ENCODE data around the gene ATP12A.
A peak's percentile ranks its signal among the peaks of the same experiment; 100 is the strongest.

Gene ATP12A

GRCh38 chr13:24691381-24691780 lies 11.2 kb downstream of the ATP12A start:
- Histone ChIP-seq H2BK120ac (ENCODE audit: low read depth, low read length) (no peak overlapping the region), H4K91ac (ENCODE audit: low read depth, low read length, poor library complexity) (no peak overlapping the region), H4K8ac (ENCODE audit: low read depth, low read length) (no peak overlapping the region), H3K4me3 (ENCODE audit: low read length in 2 of 2) (no peak overlapping the region), H3K4ac (ENCODE audit: low read length) (no peak overlapping the region), H3K27ac (replicated peaks; ENCODE audit: low read length) (no peak overlapping the region), H3K4me1 (ENCODE audit: control insufficient read depth in 2 of 2, insufficient read depth in 1 of 2, low read depth in 1 of 2, low read length in 2 of 2) (peaks cover 0 to 2% of the 10 kb centered on the region in 2 donors), H2BK12ac (ENCODE audit: low read length) (no peak overlapping the region), H3K36me3 (replicated peaks in 1 of 2; ENCODE audit: control insufficient read depth in 2 of 2, insufficient read depth in 2 of 2, low read length in 2 of 2) (no peaks in the 10 kb centered on the region), H2AFZ (ENCODE audit: low read length) (no peak overlapping the region), H3K27me3 (ENCODE audit: control insufficient read depth in 3 of 3, insufficient read depth in 3 of 3, low read depth in 1 of 3, low read length in 3 of 3) (peaks cover 0 to 7% (median 0%) of the 10 kb centered on the region in 3 experiments), H3K14ac (ENCODE audit: low read length) (no peak overlapping the region), H2BK15ac (ENCODE audit: low read length) (no peak overlapping the region), H3K79me1 (ENCODE audit: low read depth, low read length) (no peaks in the 10 kb centered on the region), H2AK5ac (ENCODE audit: low read depth, low read length) (no peak overlapping the region), H3K9ac (ENCODE audit: low read depth, low read length, poor library complexity) (no peak overlapping the region), H3K4me2 (ENCODE audit: insufficient read depth, low read length, poor library complexity, severe bottlenecking) (no peak overlapping the region), H3K18ac (ENCODE audit: low read length) (no peak overlapping the region), H3K23ac (ENCODE audit: low read depth, low read length, poor library complexity) (no peak overlapping the region), H3K9me3 (replicated peaks in 1 of 2; ENCODE audit: control insufficient read depth in 2 of 2, insufficient read depth in 1 of 2, low read depth in 1 of 2, low read length in 2 of 2) (no peaks in the 10 kb centered on the region), H2BK5ac (ENCODE audit: low read length) (no peak overlapping the region)
- no CpG with 5 or more reads among the region's 5 CpGs for WGBS, 2 donors (ENCODE audit: extremely low coverage in 2 of 2, insufficient read length in 2 of 2, insufficient replicate concordance in 1 of 2)
- no peak for DNase-seq (ENCODE audit: low spot score)

GRCh38 chr13:24692561-24692960 lies 12.4 kb downstream of the ATP12A start:
- H3K23ac ChIP-seq (ENCODE audit: low read depth, low read length, poor library complexity) = no peak overlapping the region
- no peaks in the 10 kb centered on the region for H3K79me1 ChIP-seq (ENCODE audit: low read depth, low read length)
- no peaks in the 10 kb centered on the region for H3K9me3 ChIP-seq (replicated peaks in 1 of 2; ENCODE audit: control insufficient read depth in 2 of 2, insufficient read depth in 1 of 2, low read depth in 1 of 2, low read length in 2 of 2)
- H3K4me2 ChIP-seq (ENCODE audit: insufficient read depth, low read length, poor library complexity, severe bottlenecking) = no peak overlapping the region
- no peak overlapping the region for H2BK12ac ChIP-seq (ENCODE audit: low read length)
- H3K27ac ChIP-seq (replicated peaks; ENCODE audit: low read length) = no peak overlapping the region
- no CpG with 5 or more reads among the region's 4 CpGs for WGBS, 2 donors (ENCODE audit: extremely low coverage in 2 of 2, insufficient read length in 2 of 2, insufficient replicate concordance in 1 of 2)
- H4K91ac ChIP-seq (ENCODE audit: low read depth, low read length, poor library complexity) = no peak overlapping the region
- H2BK5ac ChIP-seq (ENCODE audit: low read length) = no peak overlapping the region
- no peak overlapping the region for H3K18ac ChIP-seq (ENCODE audit: low read length)
- no peak overlapping the region for H2AFZ ChIP-seq (ENCODE audit: low read length)
- H2AK5ac ChIP-seq (ENCODE audit: low read depth, low read length) = no peak overlapping the region
- H3K9ac ChIP-seq (ENCODE audit: low read depth, low read length, poor library complexity) = no peak overlapping the region
- no peak overlapping the region for H3K14ac ChIP-seq (ENCODE audit: low read length)
- H4K8ac ChIP-seq (ENCODE audit: low read depth, low read length) = no peak overlapping the region
- H2BK120ac ChIP-seq (ENCODE audit: low read depth, low read length) = no peak overlapping the region
- no peaks in the 10 kb centered on the region for H3K36me3 ChIP-seq (replicated peaks in 1 of 2; ENCODE audit: control insufficient read depth in 2 of 2, insufficient read depth in 2 of 2, low read length in 2 of 2)
- H3K4me1 ChIP-seq (ENCODE audit: control insufficient read depth in 2 of 2, insufficient read depth in 1 of 2, low read depth in 1 of 2, low read length in 2 of 2) = peaks cover 0 to under 1% of the 10 kb centered on the region in 2 donors
- H2BK15ac ChIP-seq (ENCODE audit: low read length) = no peak overlapping the region
- H3K4me3 ChIP-seq (ENCODE audit: low read length in 2 of 2) = no peak overlapping the region
- no peak overlapping the region for H3K4ac ChIP-seq (ENCODE audit: low read length)
- no peak for DNase-seq (ENCODE audit: low spot score)
- peaks cover 0 to 7% (median 0%) of the 10 kb centered on the region in 3 experiments for H3K27me3 ChIP-seq (ENCODE audit: control insufficient read depth in 3 of 3, insufficient read depth in 3 of 3, low read depth in 1 of 3, low read length in 3 of 3)

- no peak overlapping the region for H3K9ac ChIP-seq (ENCODE audit: low read depth, low read length, poor library complexity)
- no peak overlapping the region for H3K23ac ChIP-seq (ENCODE audit: low read depth, low read length, poor library complexity)
- no peak overlapping the region for H2AFZ ChIP-seq (ENCODE audit: low read length)
- H3K18ac ChIP-seq (ENCODE audit: low read length) = no peak overlapping the region
- no peaks in the 10 kb centered on the region for H3K4me1 ChIP-seq (ENCODE audit: control insufficient read depth in 2 of 2, insufficient read depth in 1 of 2, low read depth in 1 of 2, low read length in 2 of 2)
- H2BK12ac ChIP-seq (ENCODE audit: low read length) = no peak overlapping the region
- no peak overlapping the region for H2BK5ac ChIP-seq (ENCODE audit: low read length)
- H4K8ac ChIP-seq (ENCODE audit: low read depth, low read length) = peak overlapping the region; percentile 56
- no peaks in the 10 kb centered on the region for H3K79me1 ChIP-seq (ENCODE audit: low read depth, low read length)
- H3K4me2 ChIP-seq (ENCODE audit: insufficient read depth, low read length, poor library complexity, severe bottlenecking) = no peak overlapping the region
- no peak overlapping the region for H3K4me3 ChIP-seq (ENCODE audit: low read length in 2 of 2)
- DNase-seq (ENCODE audit: low spot score) = peak; percentile 57
- no peak overlapping the region for H4K91ac ChIP-seq (ENCODE audit: low read depth, low read length, poor library complexity)
- H3K14ac ChIP-seq (ENCODE audit: low read length) = no peak overlapping the region
- H3K4ac ChIP-seq (ENCODE audit: low read length) = no peak overlapping the region
- WGBS, 2 donors (ENCODE audit: extremely low coverage in 2 of 2, insufficient read length in 2 of 2, insufficient replicate concordance in 1 of 2) = no CpG with 5 or more reads among the region's 17 CpGs
- H3K36me3 ChIP-seq (replicated peaks in 1 of 2; ENCODE audit: control insufficient read depth in 2 of 2, insufficient read depth in 2 of 2, low read length in 2 of 2) = no peaks in the 10 kb centered on the region
- peaks cover 0 to 7% (median 0%) of the 10 kb centered on the region in 3 experiments for H3K27me3 ChIP-seq (ENCODE audit: control insufficient read depth in 3 of 3, insufficient read depth in 3 of 3, low read depth in 1 of 3, low read length in 3 of 3)
- H2BK120ac ChIP-seq (ENCODE audit: low read depth, low read length) = no peak overlapping the region
- no peaks in the 10 kb centered on the region for H3K9me3 ChIP-seq (replicated peaks in 1 of 2; ENCODE audit: control insufficient read depth in 2 of 2, insufficient read depth in 1 of 2, low read depth in 1 of 2, low read length in 2 of 2)
- H2BK15ac ChIP-seq (ENCODE audit: low read length) = no peak overlapping the region
- H3K27ac ChIP-seq (replicated peaks; ENCODE audit: low read length) = no peak overlapping the region
- H2AK5ac ChIP-seq (ENCODE audit: low read depth, low read length) = no peak overlapping the region
These were observed 13.8 kb downstream of the ATP12A start for GRCh38 chr13:24693862-24694471.

GRCh38 chr13:24694907-24695306 lies 14.7 kb downstream of the ATP12A start:
- no CpG with 5 or more reads among the region's 12 CpGs for whole genome bisulfite sequencing, 2 donors (ENCODE audit: extremely low coverage in 2 of 2, insufficient read length in 2 of 2, insufficient replicate concordance in 1 of 2)
- no peak overlapping the region for H3K4ac ChIP-seq (ENCODE audit: low read length)

More at GRCh38 chr13:24694907-24695306, 14.7 kb downstream of the ATP12A start:
- H3K23ac ChIP-seq (ENCODE audit: low read depth, low read length, poor library complexity) = peak overlapping the region; percentile 13
- H3K9me3 ChIP-seq (replicated peaks in 1 of 2; ENCODE audit: control insufficient read depth in 2 of 2, insufficient read depth in 1 of 2, low read depth in 1 of 2, low read length in 2 of 2) = no peaks in the 10 kb centered on the region
- H2BK12ac ChIP-seq (ENCODE audit: low read length) = no peak overlapping the region
- no peak overlapping the region for H3K9ac ChIP-seq (ENCODE audit: low read depth, low read length, poor library complexity)
- no peaks in the 10 kb centered on the region for H3K4me1 ChIP-seq (ENCODE audit: control insufficient read depth in 2 of 2, insufficient read depth in 1 of 2, low read depth in 1 of 2, low read length in 2 of 2)
- no peak overlapping the region for H3K4me2 ChIP-seq (ENCODE audit: insufficient read depth, low read length, poor library complexity, severe bottlenecking)
- no peaks in the 10 kb centered on the region for H3K79me1 ChIP-seq (ENCODE audit: low read depth, low read length)
- peak overlapping the region; percentile 24 for H3K18ac ChIP-seq (ENCODE audit: low read length)
- no peak overlapping the region for H2AFZ ChIP-seq (ENCODE audit: low read length)
- H3K4me3 ChIP-seq (ENCODE audit: low read length in 2 of 2) = peak overlapping the region in 1 of 2 donors; percentile 29
- H3K27ac ChIP-seq (replicated peaks; ENCODE audit: low read length) = no peak overlapping the region
- H2BK120ac ChIP-seq (ENCODE audit: low read depth, low read length) = no peak overlapping the region
- peak overlapping the region; percentile 77 for H4K8ac ChIP-seq (ENCODE audit: low read depth, low read length)
- no peaks in the 10 kb centered on the region for H3K36me3 ChIP-seq (replicated peaks in 1 of 2; ENCODE audit: control insufficient read depth in 2 of 2, insufficient read depth in 2 of 2, low read length in 2 of 2)
- H3K27me3 ChIP-seq (ENCODE audit: control insufficient read depth in 3 of 3, insufficient read depth in 3 of 3, low read depth in 1 of 3, low read length in 3 of 3) = peaks cover 0 to 13% (median 0%) of the 10 kb centered on the region in 3 experiments
- H3K14ac ChIP-seq (ENCODE audit: low read length) = peak overlapping the region; percentile 65
- no peak for DNase-seq (ENCODE audit: low spot score)
- peak overlapping the region; percentile 27 for H2AK5ac ChIP-seq (ENCODE audit: low read depth, low read length)
- no peak overlapping the region for H2BK15ac ChIP-seq (ENCODE audit: low read length)
- H4K91ac ChIP-seq (ENCODE audit: low read depth, low read length, poor library complexity) = no peak overlapping the region
- no peak overlapping the region for H2BK5ac ChIP-seq (ENCODE audit: low read length)
